ENCODE data around the gene ARID5B. TPM values are rescaled to one million over a fixed set of nuclear protein-coding genes. Genes with fewer than 3 reads are reported as not detected.
A peak's percentile ranks its signal among the peaks of the same experiment; 100 is the strongest.

The ARID5B gene
- total RNA-seq, 1 donor, result 162 TPM

GRCh38 chr10:62068464-62068863 lies 167.0 kb downstream of the ARID5B start:
- no peak overlapping the region for H3K4me3 ChIP-seq (ENCODE audit: low read depth, low read length)
- no peak for TF ChIP-seq CTCF (IDR thresholded peaks at IDR 0.05; ENCODE audit: insufficient read depth, low read depth, low read length)
- DNase-seq (ENCODE audit: low read depth), result no peak

GRCh38 chr10:62069452-62070178 lies 168.1 kb downstream of the ARID5B start:
- no peak for DNase-seq (ENCODE audit: low read depth)
- H3K4me3 ChIP-seq (ENCODE audit: low read depth, low read length), result no peak overlapping the region
- no peak for TF ChIP-seq CTCF (IDR thresholded peaks at IDR 0.05; ENCODE audit: insufficient read depth, low read depth, low read length)

GRCh38 chr10:62071846-62072281 lies 170.4 kb downstream of the ARID5B start:
- TF ChIP-seq CTCF (IDR thresholded peaks at IDR 0.05; ENCODE audit: insufficient read depth, low read depth, low read length), result no peak
- no peak for DNase-seq (ENCODE audit: low read depth)
- H3K4me3 ChIP-seq (ENCODE audit: low read depth, low read length), result no peak overlapping the region

- DNase-seq (ENCODE audit: low read depth), result peak; percentile 76
- H3K4me3 ChIP-seq (ENCODE audit: low read depth, low read length), result no peak overlapping the region
- no peak for TF ChIP-seq CTCF (IDR thresholded peaks at IDR 0.05; ENCODE audit: insufficient read depth, low read depth, low read length)
Observed at GRCh38 chr10:62072901-62073300, 171.4 kb downstream of the ARID5B start.

GRCh38 chr10:62073429-62073828 lies 171.9 kb downstream of the ARID5B start:
- no peak for TF ChIP-seq CTCF (IDR thresholded peaks at IDR 0.05; ENCODE audit: insufficient read depth, low read depth, low read length)
- no peak overlapping the region for H3K4me3 ChIP-seq (ENCODE audit: low read depth, low read length)
- DNase-seq (ENCODE audit: low read depth), result no peak

GRCh38 chr10:62075414-62075813 lies 173.9 kb downstream of the ARID5B start:
- no peak for TF ChIP-seq CTCF (IDR thresholded peaks at IDR 0.05; ENCODE audit: insufficient read depth, low read depth, low read length)
- DNase-seq (ENCODE audit: low read depth), result no peak
- H3K4me3 ChIP-seq (ENCODE audit: low read depth, low read length), result no peak overlapping the region

GRCh38 chr10:62075912-62076311 lies 174.4 kb downstream of the ARID5B start:
- no peak overlapping the region for H3K4me3 ChIP-seq (ENCODE audit: low read depth, low read length)
- DNase-seq (ENCODE audit: low read depth), result no peak
- TF ChIP-seq CTCF (IDR thresholded peaks at IDR 0.05; ENCODE audit: insufficient read depth, low read depth, low read length), result no peak

All from fibroblast of villous mesenchyme (primary cell).